GM11168 (cell line): Measurements from ENCODE around the gene ANO7.

Source experiments
- in situ Hi-C: fragments of 300-500 bp; cut with MboI; formaldehyde crosslinking; loops from one replicate; pipeline ENCODE4 v1.12.0; 2022; ENCODE audit warnings: low sequenced_read_pairs; ENCODE audit not compliant: unreplicated experiment

ANO7 gene

DNA sequence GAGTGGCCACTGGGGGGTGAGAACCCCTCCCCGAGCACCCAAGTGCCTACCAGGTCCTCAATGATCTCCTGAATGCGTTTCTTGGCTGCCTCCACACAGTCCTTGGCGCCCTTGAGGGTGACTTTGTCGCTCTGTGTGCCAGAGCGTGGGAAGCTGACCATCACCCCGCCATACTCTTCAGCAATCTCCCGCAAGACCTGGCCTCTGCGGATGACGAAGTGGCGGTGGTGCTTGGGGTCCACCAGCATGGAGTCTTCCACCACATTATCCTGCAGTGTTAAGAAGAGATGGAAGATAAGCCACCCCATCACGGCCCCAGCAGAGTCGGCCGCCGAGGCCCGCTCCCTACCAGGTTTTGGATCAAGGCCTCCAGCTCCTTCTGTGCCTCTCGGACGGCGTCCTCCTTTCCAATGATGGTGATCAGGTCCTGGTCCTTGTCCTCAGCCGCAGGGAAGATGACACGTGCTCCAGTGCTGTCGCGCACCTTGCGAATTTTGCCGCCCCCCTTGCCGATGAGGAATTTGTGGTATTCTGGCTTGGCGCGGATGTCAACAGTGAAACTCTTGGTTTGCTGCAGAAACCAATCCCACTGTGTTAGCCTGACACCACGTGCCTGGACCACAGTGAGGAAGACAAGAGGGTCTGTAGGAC lies 51.2 kb downstream of the ANO7 start:
- in situ Hi-C loops = no loop called here

DNA sequence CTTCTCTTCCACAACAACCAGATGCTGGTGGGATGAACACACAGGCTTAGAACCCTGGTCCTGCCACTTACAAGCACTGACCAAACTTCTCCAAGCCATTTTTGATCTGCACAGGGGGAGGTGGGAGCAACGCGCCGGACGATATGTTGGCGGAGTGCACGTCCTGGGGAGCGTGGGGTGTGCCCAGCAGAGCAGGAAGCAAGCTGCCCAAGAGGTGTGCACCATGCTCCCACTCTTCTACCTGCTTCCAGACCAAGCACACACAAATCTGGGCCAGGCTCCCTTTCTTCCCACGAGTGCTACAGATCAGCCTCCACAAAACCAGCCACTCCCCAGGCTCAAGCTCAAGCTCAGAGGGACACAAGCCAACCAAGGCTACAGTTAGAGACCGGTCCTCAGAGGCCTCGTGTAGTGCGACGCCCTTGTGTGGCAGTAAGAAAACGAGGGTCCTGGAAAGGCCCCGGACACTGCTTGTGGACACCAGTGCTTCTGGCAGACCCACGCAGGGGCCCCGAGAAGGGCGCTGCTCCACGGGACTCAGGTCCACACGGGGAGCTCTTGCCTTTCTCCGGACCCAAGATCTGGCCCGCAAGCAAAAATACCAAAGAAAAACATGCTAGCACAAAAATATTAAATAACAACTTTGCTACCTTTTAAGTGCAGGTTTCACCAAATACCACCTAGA lies 52.0 kb downstream of the ANO7 start:
- in situ Hi-C loops = no loop called here

DNA sequence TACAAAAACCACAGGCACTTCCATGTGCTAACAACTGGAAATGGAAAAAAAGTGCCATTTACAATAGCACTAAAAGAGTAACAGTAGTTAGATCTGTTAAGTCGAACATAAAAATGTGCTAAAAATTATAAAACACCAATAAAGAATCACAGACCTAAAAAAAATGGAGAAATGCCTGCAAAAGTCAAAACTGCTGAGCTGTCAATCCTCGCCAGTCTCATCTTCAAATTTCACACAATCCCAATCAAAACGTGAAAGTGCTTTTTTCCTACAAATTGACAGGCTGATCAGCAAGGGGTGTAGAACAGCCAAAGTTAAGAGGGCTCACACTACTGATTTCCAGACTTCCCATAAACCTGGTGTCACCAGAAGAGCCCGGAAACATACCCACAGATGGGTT lies 53.2 kb downstream of the ANO7 start:
- in situ Hi-C loops = no loop called here

DNA sequence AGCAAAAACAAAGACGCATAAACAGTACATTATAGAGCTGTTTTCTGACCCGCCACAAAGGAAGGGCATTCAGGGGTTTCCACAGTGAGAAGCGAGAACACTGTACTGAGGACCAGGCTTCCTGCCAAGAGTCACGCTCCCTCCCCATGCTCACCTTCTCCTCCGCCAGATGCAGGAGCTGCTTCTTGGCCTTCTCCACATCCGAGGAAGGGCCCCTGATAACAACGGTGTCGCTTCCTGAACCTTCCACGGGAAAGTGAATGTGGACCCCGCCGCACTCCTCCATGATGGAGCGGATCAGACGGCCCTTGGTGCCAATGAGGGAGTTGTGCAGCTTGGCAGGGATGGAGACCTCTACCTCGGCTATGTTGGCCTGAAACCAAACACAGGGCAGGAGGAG lies 53.8 kb downstream of the ANO7 start:
- in situ Hi-C loops = no loop called here

DNA sequence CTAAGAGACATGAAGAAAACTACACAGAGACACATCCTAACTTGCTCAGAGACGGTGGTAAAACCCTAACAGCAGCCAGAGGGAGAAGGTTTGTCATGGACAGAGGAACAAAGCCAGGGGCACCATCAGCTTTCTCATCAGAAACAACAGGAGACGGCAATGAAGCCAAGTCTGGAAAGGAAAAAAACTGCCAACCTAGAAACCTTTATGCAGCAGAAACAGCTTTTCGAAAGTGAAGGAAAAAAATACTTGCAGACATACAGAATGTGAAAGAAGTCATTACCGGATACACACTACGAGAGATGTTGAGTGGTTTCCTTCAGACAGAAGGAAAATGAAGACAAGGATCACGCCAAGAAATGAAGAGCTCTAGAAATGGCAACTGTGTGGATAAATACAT lies 55.9 kb downstream of the ANO7 start:
- in situ Hi-C loops = no loop called here

DNA sequence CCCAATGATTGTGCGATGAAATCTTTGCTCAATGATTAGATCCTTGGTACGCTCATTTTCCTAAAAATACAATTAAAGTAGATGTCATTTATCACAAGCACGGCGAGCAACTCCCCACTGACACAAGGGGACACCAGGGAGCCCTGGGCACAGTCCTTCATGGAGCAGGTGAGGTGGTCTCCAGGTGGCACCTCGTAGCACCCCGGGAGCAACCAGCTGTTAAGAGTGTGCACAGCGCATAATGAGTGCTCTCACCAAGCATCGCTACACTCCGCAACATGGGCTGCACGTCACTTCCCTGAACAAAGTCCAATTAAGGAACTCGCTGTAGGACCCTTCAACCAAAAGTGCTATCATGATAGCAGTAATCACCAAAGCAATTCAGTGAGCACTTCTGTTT lies 59.8 kb downstream of the ANO7 start:
- in situ Hi-C loops = no loop called here

DNA sequence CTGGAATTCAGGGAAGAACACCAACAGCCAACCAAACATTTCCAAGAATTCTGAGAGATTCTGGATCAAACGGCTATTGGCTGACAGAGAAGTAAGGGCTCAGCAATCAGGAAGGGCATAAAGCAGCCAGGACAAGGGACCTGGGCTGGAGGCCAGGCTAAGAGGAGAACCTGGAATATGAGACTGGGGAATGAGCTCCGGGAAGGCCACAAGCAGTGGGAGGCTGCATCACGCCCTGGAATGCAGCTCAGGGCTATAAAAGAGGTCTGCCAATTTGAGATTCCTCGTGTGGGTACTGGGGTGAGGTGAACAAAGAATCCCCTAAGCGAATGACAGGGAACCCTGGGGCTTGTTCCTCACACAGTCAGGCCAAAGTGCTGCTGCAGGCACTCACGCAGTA lies 60.4 kb downstream of the ANO7 start:
- in situ Hi-C loops = no loop called here

DNA sequence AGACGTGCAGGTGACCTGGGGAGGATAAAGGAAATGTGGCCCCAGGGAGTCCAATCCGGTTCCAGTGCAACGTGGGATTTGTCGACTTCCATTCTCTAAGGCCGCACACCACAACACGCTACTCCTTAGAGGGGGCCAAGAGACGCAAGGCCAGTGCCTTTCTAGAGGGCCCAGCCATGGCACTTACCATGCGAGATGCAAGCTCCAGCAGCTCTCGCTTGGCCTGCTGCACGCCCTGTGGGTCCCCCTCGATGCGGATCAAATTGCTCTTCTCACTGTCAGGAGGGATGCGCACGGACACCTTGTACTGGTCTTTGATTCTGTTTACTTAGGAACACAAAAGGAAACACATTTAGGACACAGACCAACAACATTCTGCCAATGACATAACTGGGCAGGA lies 61.2 kb downstream of the ANO7 start:
- in situ Hi-C loops = no loop called here

DNA sequence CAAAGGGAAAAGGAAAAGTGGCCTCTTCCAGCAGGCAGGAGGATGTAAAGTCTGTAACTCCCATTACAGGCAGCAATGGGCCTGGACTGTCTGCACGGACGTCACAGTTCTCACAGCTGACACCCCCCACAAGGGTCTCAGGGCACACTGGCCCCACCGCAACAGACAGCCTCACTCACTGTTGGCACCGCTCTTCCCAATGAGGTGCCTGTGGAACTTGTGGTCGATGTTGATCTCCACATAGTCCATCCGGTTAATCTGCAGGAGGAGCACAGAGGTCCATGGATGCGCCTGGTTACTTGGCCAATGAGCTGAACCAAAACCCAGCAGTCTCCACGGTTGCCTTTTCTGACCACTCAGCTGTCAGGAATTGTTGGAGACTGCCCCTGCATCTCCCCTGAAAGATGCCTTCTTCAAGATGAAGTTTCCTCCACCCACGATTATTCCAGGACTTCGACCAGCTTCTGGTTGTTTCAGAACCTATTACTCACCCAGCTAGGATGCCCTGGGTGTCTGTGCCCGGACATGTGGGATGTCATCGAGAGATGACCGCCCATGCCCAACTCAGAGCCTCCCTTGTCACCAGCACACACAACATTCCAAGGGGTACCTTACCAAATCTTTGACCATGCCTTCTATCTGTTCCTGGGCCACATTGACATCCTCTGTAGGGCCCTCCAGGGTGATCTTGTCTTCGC lies 64.5 kb downstream of the ANO7 start:
- in situ Hi-C loops = no loop called here

DNA sequence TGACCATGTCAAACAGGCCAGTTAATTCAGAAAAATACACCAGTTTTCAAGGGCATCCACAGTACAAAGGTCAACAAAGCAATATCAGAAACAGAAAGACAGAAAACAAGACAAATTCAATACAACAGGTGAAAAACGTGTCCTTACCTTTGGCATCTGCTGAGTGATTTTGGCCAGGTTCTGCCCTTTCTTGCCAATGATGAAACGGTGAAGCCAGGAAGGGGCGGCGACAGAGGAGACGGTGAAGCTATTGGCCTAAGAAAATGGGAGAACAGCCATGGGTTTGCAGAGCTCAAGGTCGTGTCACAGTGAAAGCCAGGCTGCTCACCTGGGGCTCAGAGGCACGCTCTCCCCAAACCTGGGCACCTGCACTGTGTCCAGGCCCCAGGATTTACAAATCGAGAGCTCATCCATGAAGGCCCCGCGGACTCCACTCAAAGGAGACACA lies 66.5 kb downstream of the ANO7 start:
- in situ Hi-C loops = no loop called here

DNA sequence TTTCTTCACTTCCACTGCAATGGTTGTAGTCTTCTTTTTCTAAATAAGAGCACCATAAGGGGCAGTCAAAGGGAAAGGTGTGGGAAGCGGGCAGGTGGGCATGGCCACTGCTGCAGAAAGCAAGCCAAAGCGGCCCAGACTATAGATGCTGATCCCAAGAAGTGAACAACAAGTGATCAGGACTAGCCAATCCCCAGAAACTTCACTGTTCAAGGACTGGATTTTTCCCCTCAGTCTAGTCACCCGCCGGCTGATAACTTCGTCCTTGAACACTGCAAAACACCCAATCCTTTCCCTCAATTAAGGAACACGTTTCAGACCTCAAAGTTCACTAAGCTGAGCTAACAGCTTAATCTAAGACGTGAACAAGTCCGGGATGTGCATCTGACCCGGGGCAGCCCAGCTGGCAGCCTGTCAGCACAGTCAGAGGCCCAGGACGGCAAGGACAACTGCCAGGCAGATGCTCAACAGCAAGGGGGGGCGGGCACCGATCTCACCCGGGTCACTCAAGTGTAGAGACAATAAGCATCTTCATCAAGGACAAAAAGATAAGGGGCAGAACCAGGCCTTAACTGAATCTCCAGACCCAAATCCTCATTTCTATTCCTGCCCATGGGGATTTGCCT lies 67.2 kb downstream of the ANO7 start:
- in situ Hi-C loops = no loop called here

DNA sequence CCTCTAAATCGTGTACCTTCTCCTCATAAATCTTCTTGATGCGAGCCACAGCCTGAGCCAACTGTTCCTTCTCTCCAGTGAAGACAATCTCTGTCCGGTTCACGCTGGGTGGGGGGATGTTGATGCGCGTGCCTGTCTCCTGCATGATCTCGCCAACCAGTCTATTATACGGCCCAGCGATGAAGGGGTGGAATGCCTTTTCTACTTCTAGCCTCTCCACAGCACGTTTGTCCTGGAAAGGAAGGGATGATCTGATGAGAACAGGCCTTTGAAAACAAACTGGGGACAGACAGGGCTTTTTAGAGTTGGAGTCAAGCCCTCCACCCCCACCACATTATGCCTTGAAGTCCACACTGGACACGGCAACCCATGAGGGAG lies 67.7 kb downstream of the ANO7 start:
- in situ Hi-C loops = no loop called here

DNA sequence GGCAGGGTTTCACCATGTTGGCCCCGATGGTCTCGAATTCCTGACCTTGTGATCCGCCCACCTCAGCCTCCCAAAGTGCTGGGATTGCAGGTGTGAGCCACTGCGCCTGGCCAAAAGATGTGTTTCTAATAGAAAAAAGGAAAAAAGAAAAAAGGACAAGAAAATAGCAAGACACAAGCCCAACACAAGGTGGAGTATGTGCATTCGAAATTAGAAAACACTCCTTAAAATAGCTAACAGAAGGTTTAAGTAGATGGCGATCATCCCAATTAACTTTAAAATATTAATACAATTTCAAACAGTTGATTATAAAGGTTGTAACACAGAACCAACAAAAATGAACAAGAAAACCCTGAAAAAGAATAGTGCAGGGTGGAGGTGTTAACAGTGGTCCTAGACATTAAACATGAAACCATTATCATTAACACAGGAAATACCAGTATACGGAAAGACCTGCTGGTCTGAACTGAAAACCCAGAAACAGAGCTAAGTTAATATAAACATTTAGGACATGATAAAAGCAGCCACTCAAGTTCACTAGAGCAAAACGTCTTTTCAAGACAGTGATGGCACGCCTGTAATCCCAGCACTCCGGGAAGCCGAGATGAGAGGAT lies 69.0 kb downstream of the ANO7 start:
- in situ Hi-C loops = no loop called here

DNA sequence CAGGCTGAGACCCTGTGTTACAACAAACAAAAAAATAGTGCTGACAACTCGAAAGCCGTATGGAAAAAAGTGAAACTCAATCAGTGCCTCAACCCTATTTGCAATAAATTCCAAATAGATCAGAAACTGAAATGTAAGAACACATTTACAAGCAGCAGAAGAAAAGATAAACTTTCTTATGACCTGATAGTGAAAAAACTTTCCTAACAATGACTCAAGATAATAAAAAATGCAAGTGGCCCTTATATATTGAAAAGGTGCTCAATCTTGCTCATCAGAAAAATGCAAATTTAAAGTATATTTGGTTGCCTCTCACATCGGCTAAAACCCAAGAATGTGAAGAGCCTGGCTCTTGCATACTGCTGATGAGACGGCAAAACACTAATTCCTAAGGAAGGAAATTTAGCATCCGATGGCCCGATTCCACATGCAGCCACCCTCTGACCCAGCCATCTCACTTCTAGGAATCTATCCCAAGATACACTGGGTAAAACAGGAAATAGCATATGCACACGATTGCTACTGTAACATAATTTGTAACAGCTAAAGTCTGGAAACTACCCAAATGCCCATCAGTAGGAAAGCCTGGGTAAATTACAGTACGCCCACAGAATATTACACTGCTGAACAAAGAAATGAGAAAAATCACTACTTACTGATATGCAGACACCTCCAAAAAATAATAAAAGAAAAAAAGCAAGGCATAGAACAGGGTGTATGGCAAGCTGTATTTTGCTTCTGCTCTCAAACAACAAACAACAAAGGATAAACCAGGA lies 70.2 kb downstream of the ANO7 start:
- in situ Hi-C loops = no loop called here

DNA sequence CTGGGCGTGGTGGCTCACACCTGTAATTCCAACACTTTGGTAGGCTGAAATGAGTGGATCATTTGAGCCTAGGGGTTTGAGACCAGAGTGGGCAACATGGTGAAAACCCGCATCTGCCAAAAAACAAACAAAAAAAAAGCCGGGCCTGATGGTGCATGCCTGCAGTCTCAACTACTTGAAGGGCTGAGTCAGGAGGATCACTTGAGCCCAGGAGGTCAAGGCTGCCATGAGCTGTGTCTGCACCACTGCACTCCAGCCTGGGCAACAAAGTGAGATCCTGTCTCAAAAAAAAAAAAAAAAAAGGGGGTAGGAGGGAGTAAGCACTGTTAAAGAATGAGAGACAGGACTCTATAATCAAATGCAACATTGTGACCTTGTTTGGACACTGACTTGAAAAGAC lies 72.4 kb downstream of the ANO7 start:
- in situ Hi-C loops = no loop called here

DNA sequence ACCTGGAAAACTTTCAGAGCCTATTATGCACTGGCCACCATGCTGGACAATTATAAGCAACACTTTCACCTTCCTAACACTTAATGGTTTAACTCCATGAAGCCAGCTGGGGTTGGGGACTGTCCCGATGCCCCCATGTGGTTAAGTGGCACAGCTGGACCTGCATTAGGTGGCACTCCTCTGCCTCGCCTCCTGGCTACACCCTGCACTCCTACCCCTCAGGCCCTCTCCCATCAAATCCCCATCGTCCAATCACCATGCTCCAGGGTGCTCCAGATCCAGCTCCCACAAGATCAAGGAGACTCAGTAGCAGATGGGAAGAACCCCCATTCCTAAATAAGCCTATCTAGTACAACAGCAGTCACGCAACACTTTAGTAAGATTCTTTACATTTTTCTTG lies 73.2 kb downstream of the ANO7 start:
- in situ Hi-C loops = no loop called here

DNA sequence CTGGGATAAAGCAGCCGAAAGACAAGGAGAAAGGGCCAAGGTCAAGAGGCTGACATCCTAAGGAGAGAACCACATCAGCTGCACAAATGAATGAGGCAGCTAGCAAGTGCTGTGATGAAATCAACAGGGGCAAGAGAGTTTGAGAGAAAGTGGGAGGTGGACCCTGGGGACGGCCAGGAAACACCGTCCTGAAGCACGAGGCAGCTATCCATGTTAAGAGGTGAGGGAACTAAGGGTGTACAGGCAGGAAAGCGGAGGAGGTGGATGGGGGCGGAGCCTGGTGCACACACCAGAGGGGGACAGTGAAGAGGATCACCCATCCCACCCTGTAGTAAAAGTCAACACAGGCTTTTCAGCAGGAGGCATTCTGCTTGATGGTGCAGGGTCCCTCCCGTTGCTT lies 74.6 kb downstream of the ANO7 start:
- in situ Hi-C loops = no loop called here

DNA sequence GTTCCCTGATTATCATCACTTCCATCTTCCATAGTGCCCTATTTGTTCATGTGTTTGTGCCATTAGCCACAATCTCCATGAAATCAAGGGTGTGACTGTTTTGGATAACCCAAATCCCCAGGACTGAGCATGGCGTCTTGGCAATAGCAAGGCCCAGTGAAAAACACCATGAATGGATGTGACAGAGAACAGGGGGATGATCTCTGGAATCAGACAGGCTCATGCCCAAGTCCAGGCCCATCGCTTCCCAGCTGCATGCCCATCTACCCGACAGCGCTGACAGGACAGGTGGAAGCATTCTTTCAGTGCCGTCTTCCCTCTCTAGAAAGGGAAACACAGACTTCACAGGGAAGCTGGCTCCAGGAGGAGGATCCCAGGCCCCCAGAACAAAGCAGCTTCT lies 77.0 kb downstream of the ANO7 start:
- in situ Hi-C loops = no loop called here

DNA sequence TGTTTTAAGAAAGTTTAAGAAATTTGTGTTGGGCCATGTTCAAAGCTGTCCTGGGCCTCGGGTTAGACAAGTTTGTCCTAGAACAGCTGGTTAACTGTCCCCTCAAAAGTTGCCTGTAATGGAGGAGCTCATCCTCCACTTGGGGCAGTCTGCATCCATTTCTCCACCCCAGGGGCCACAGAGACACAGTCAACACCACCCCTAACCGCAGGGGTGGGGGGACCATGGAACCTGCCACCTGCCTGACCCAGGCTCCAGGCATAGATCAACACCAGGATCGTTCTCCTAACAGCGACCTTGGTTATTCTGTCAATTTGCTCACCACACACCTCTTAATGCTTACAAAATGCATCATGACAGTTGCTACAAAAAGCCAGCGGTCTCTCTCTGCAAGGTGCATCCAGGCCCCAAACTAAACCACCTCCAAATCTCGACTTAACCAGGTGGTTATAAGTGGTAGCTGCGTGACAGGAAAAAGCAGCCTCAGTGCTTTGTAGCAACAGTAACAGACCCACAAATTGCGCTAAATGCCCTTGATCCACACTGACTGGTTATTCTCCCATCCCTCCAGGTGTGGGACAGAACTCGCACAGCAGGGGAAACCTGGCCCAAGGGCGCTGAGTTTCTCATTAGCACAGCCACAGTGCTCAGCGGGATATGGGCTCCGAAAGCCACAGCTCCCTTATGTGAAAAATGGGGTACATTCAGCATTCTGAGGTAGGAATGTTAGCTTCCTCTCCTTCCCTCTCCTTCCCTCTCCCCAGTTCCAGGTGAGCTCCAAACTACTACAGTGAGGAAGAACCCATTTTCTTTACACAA lies 79.0 kb downstream of the ANO7 start:
- in situ Hi-C loops = no loop called here
